Measurements from ENCODE around the gene SELENOP. TPM values are rescaled to one million over a fixed set of nuclear protein-coding genes. Genes with fewer than 3 reads are reported as not detected.

The SELENOP gene
- total and polyA plus RNA-seq, 2 experiments from 2014 or later = 11.0 to 12.3 TPM

GRCh38 chr5:42828671-42829070 is 17.0 kb upstream of the SELENOP start (continued):
- TF ChIP-seq REST (IDR thresholded peaks at IDR 0.05; ENCODE audit: unreplicated experiment) = no peak
- no peak for TF ChIP-seq EZH2 (IDR thresholded peaks at IDR 0.05; ENCODE audit: low read depth, unreplicated experiment)
- no peak for TF ChIP-seq CREB1 (CRISPR knock-in tag; IDR thresholded peaks at IDR 0.05; ENCODE audit: low read depth)
- no peak for TF ChIP-seq STAT1 (IDR thresholded peaks at IDR 0.05; ENCODE audit: unreplicated experiment)
- TF ChIP-seq JUNB (IDR thresholded peaks at IDR 0.05; ENCODE audit: unreplicated experiment) = no peak
- TF ChIP-seq ZNF331 (CRISPR knock-in tag; IDR thresholded peaks at IDR 0.05; ENCODE audit: low read depth) = no peak

GRCh38 chr5:42826757-42827515 is 15.2 kb upstream of the SELENOP start:
- no peak for TF ChIP-seq ZNF462 (CRISPR knock-in tag; IDR thresholded peaks at IDR 0.05)
- no peak for TF ChIP-seq ZNF331 (CRISPR knock-in tag; IDR thresholded peaks at IDR 0.05; ENCODE audit: low read depth)
- no peak for TF ChIP-seq NANOG (IDR thresholded peaks at IDR 0.05; ENCODE audit: borderline replicate concordance)
- no peak for TF ChIP-seq JUNB (IDR thresholded peaks at IDR 0.05; ENCODE audit: unreplicated experiment)
- no peaks in the 10 kb centered on the region for H3K79me2 ChIP-seq (replicated peaks; ENCODE audit: insufficient read depth)
- peaks cover 2% of the 10 kb centered on the region for H3K27me3 Mint-ChIP-seq (ENCODE audit: insufficient read depth, low read depth, poor library complexity)
- no peaks in the 10 kb centered on the region for H3K36me3 Mint-ChIP-seq (ENCODE audit: low read depth)
- no peak overlapping the region for H3K27ac Mint-ChIP-seq
- H3K36me3 ChIP-seq (ENCODE audit: insufficient read depth) = no peaks in the 10 kb centered on the region
- H3K9me3 Mint-ChIP-seq = no peaks in the 10 kb centered on the region
- no peaks in the 10 kb centered on the region for H3K4me1 ChIP-seq (ENCODE audit: insufficient read depth)
- no peaks in the 10 kb centered on the region for H3K27me3 ChIP-seq (ENCODE audit: insufficient read depth)
- H3K4me3 ChIP-seq = no peak overlapping the region
- DNase-seq (ENCODE audit: low spot score) (no peak), ATAC-seq (no peak)
- no peak overlapping the region for H3K27ac ChIP-seq (ENCODE audit: low read depth)
- 0 out of 2 replicates have a peak, but pooled peaks cover 2% of the 10 kb centered on the region for H3K9me2 ChIP-seq (ENCODE audit: insufficient read depth)
- no peak overlapping the region for H3K4me2 ChIP-seq
- H3K4me1 Mint-ChIP-seq = no peaks in the 10 kb centered on the region
- H3K4me3 Mint-ChIP-seq = no peak overlapping the region
- H4K20me1 ChIP-seq (replicated peaks; ENCODE audit: insufficient read depth) = no peaks in the 10 kb centered on the region
- no peak overlapping the region for H2AFZ ChIP-seq
- no peaks in the 10 kb centered on the region for H3F3A ChIP-seq (replicated peaks; ENCODE audit: low read depth)
